NCI-H524 treated with DMSO at 0.1 percent for 48 hours (cell line): ENCODE measurements around the gene MPHOSPH9.
"Not testable (repeated sequence)": the region's sequence is repeated elsewhere in the genome, so short reads cannot be mapped to it uniquely, and the experiment has no call there.

Experiments
- DNase-seq: peaks from one replicate; lab custom pipeline; 2025; lab: John Stamatoyannopoulos, UW

The MPHOSPH9 gene

GRCh38 chr12:123260081-123260480 is 27.1 kb upstream of the MPHOSPH9 start:
- no peak for DNase-seq

DNA sequence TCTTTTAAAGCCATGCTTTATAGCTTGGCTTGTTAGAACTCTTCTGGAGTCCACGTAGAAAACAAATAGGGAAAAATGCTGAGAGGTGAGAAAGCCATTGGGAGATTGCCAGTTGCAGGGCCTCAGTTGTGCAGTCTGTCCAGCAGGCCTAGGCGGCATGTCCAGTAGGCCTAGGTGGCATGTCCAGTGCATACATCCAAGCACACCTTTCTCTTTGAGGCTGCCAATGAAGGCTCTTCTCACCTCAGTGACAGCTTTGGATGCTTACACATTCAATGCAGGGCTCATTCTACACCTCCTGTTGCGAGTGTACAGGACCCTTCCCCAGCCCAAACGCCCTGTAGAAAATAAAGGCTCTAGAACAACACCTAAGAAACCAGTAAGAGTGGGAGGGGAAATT is 25.7 kb upstream of the MPHOSPH9 start:
- DNase-seq: no peak

- DNase-seq: no peak
Measured at GRCh38 chr12:123254853-123255446, 22.0 kb upstream of the MPHOSPH9 start.

- DNase-seq: no peak
Measured at GRCh38 chr12:123253641-123254459, 20.9 kb upstream of the MPHOSPH9 start.

DNA sequence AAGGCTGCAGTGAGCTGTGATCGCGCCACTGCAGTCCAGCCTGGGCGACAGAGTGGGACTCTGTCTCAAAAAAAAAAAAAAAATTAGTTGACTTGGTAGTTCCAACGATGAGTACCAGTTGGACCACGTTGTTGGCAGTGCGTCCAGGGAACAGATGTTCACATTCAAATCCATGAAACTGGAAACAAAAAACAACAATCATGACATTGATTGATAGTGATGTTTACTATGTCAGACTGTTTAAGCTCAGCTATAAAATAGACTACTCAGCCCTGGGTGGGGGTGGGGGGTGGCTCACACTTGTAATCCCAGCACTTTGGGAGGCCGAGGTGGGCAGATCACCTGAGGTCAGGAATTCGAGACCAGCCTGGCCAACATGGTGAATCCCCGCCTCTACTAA is 19.4 kb upstream of the MPHOSPH9 start:
- not testable (repeated sequence) for DNase-seq

DNA sequence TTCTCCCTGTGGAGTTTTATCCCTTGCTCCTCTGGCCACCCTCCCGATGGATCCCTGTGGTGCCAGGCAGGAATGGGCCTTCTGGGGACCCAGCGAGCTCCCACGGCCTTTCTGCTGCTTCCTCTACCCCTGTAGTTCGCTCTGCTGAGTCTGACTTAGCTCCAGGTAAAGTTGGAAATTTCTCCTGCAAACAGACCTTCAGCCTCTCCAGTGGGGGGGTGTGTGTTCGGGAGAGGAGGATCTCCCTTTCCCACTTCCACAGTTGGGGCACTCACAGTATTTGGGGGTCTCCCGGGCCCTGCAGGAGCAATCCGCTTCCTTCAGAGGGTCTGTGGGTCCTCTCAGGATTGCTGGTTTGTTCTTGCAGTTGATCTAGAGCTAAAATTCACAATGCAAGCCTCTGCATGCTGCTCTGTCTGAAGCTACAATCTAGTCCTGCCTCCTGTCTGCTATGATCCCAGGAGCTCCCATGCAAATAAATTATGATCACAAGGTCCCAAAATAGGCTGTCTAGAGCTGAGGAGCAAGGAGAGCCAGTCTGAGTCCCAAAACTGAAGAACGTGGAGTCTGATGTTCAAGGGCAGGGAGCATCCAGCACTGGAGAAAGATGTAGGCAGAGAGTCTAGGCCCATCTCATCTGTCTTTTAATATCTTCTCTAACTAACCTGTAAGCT is 18.6 kb upstream of the MPHOSPH9 start:
- no peak for DNase-seq

DNA sequence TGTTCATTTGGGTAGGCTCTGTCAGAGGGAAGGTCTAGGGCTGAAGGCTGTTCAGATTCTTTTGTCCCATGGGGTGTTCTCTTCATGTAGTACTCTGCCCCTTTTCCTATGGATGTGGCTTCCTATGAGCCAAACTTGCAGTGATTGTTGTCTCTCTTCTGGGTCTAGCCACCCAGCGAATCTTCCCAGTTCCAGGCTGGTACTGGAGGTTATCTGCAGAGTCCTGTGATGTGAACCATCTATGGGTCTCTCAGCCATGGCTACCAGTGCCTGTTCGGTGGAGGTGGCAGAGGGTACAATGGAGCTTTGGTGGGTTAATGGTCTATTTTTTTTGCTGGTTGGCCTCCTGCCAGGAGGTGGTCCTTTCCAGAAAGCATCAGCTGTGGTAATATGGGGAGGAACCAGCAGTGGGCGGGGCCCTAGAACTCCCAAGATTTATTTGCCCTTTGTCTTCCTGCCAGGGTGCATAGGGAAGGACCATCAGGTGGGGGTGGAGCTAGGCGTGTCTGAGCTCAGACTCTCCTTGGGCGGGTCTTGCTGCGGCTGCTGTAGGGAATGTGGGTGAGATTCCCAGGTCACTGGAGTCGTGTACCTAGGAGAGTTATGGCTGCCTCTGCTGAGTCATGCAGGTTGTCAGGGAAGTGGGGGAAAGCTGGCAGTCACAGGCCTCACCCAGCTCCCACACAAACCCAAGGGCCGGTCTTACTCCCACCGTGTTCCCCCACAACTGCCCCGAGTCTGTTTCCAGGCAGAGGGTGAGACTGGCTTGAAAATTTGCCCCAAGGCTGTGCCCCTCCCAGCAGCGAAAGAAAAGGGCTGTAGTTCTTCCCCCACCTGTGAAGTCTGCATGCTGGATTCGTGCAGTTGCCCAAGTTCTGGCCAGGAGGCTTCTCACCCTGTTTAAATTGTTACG is 17.8 kb upstream of the MPHOSPH9 start:
- no peak for DNase-seq

GRCh38 chr12:123248996-123249741 is 16.2 kb upstream of the MPHOSPH9 start:
- DNase-seq: not testable (repeated sequence)

DNA sequence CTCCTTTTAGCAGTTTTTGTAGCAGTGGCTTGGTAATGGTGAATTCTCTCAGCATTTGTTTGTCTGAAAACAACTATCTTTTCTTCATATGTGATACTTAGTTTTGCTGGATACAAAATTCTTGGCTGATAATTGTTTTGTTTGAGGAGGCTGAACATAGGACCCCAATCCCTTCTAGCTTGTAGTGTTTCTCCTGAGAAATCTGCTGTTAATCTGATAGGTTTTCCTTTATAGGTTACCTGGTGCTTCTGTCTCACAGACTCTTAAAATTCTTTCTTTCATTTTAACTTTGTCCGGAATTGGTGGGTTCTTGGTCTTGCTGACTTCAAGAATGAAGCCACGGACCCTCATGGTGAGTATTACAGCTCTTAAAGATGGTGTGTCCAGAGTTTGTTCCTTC is 15.2 kb upstream of the MPHOSPH9 start:
- DNase-seq: not testable (repeated sequence)

GRCh38 chr12:123245678-123246077 is 12.7 kb upstream of the MPHOSPH9 start:
- DNase-seq: no peak

GRCh38 chr12:123243671-123244262 is 10.8 kb upstream of the MPHOSPH9 start:
- DNase-seq: no peak

DNA sequence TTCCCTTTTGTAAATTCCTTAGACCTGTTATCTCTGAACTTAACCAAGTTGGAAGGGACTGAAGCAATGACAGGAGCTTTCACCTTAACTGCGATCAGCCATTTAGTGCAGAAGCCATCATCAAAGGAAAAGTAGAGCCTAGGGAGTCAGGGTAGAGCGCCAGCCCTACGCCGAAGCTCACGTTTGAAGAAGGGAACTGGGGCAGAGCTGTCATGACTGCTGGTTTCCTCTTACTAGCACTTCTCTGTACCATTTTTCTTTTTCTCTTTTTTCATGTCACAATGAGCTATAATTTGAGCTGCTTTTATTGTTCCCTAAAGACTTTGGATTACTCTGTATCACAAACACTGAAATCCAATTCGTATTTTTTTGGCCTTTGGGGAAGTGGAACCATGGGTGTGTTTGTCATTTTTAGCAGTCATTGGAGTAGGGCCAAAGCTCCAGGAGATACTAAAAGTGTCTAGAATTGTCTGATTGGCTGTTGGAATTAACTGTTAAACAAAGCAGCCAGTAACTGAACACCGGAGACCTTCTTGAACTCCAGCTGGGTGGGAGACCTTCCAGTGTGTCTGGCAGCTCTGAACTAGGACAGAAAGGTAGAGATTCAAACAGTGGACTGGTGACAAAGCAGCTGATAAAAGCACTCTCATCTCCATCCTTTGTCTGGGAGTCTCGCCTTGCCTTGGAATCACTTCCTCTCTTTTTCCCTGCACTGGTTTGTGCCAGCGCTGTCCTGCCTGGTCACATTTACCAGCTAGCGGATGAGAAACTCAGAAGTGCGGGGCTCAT is 9.4 kb upstream of the MPHOSPH9 start:
- DNase-seq: no peak

DNA sequence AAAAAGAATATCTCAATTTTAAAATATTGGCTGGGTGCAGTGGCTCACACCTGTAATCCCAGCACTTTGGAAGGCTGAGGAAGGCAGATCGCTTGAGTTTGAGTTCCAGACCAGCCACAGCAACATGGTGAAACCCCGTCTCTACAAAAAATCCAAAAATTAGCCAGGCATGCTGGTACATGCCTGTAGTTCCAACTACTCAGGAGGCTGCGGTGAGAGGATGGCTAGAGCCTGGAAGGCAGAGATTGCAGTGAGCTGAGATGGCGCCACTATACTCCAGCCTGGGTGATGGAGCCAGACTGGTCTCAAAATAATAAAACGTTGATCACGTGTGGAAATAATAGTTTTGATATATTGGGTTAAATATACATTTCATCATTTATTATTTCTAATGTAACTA is 6.0 kb upstream of the MPHOSPH9 start:
- no peak for DNase-seq

DNA sequence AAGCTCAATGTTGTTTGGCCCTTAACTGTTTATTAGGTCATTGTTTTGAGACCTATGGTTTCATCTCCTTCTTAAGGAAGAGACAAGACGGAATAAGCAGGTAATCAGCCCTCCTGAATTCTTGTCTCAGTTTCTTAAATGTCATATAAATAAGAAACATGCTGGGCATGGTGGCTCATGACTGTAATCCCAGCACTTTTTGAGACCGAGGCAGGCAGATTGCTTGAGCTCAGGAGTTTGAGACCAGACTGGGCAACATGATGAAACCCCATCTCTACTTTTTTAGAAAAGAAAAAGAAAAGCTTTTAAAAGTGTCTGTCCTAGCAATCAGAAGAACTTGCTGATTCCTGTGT is 5.4 kb upstream of the MPHOSPH9 start:
- no peak for DNase-seq

DNA sequence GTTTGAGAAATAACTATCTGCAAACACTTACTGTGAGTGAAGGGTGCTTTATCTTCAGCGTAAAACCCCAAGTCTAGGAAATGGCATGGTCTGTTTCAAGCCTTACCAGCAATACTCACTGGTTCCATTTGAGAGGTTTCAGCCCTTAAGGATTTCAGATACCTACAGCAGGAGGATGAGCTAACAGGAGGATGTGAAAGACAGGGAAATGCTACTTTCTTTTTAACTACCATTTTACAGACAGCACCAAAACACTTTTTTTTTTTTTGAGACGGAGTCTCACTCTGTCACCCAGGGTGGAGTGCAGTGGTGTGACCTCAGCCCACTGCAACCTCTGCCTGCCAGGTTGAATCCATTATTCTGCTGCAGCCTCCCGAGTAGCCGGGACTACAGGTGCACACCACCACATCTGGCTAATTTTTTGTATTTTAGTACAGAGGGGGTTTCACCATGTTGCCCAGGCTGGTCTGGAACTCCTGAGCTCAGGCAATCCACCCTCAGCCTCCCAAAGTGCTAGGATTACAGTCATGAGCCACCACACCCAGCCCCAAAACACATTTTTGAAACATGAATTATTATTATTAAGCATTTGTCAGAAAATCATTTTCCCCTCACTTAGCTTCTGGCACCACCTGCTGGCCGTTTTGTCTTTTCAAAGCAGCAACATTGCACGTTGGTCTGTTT is 4.8 kb upstream of the MPHOSPH9 start:
- no peak for DNase-seq

DNA sequence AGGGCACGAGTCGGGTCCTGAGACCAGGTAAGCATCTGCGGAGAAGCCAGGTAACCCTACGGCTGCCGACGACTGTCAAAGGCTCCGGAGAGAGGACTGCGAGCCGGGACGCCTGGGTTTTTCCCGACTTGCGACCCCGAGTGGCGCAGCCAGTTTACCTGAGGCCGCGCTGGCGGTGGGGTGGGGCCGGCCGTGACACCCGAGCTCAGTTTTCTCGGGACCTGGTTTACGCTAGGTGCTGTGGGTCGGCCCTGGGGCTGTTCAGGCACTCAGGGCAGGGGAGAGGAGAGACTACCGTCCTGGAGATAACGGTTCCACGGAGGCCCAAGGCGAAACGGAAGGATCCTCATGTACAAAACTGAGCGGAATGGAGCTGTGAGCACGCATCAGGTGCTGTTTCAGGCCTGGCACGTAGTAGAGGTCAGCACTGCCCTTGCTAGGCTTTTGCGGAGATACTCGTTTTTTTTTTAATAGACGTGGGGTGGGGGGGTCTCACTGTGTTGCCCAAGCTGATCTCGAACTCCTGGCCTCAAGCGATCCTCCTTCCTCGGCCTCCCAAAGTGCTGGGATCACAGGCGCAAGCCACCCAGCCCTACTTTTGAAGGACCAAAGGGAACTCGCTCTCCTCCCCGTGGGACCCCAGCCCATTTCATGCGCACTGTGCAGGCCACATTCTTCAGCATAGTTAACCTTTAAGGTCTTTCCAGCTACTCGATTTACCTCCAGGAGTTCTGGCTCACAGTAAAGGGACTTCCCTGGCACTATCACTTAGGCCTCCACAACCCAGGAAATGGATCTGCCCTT is 766 bp upstream of the MPHOSPH9 start:
- DNase-seq: no peak

GRCh38 chr12:123232472-123232806 is 502 bp downstream of the MPHOSPH9 start:
- DNase-seq: no peak

DNA sequence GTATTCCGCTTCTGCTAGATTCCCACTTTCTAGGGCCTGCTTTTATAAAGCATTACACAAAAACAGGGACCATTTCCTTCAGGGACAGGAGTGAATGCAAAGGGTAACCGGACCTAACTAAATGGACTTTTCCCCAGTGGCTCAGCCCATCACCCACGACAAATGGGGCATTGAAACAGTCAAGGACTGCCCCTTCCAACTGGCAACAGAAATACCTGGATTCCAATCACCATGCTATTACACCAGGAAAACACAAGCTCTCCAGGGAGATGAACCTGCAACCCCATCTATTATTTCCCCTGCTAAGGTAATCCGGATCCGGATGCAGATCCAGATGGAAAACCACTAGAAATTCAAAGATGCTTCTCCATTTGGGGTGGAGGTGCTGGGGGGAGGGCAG is 1.0 kb downstream of the MPHOSPH9 start:
- DNase-seq: no peak

GRCh38 chr12:123229051-123229450 is 3.9 kb downstream of the MPHOSPH9 start:
- no peak for DNase-seq
